Vagina (tissue), 2 donors: ENCODE measurements around the gene TMEM121B.

Experiments
- POLR2A ChIP-seq, 2 donors: fragments of 450-650 bp; IDR thresholded peaks; one replicate each; pipeline ENCODE4 v1.6.1; 2017; ENCODE audit warnings: antibody characterized with exemption in 2 of 2, mild to moderate bottlenecking in 2 of 2, moderate library complexity in 2 of 2
- TF ChIP-seq, protein P1 (sequence below), 3 experiments: fragments of 450-650 bp in 2 of 3; fragments of 200-600 bp in 1 of 3; sonication (generic) in 1 of 3; IDR thresholded peaks; one replicate each; pipeline ENCODE4 v1.5.1; 2017 to 2019; ENCODE audit warnings: antibody characterized with exemption in 3 of 3, mild to moderate bottlenecking in 2 of 3, moderate library complexity in 2 of 3

- TF ChIP-seq, protein P1, sequence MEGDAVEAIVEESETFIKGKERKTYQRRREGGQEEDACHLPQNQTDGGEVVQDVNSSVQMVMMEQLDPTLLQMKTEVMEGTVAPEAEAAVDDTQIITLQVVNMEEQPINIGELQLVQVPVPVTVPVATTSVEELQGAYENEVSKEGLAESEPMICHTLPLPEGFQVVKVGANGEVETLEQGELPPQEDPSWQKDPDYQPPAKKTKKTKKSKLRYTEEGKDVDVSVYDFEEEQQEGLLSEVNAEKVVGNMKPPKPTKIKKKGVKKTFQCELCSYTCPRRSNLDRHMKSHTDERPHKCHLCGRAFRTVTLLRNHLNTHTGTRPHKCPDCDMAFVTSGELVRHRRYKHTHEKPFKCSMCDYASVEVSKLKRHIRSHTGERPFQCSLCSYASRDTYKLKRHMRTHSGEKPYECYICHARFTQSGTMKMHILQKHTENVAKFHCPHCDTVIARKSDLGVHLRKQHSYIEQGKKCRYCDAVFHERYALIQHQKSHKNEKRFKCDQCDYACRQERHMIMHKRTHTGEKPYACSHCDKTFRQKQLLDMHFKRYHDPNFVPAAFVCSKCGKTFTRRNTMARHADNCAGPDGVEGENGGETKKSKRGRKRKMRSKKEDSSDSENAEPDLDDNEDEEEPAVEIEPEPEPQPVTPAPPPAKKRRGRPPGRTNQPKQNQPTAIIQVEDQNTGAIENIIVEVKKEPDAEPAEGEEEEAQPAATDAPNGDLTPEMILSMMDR (IDR thresholded peaks at IDR 0.05) = no peak
- TF ChIP-seq POLR2A (IDR thresholded peaks at IDR 0.05) = no peak
These were observed 21.9 kb upstream of the TMEM121B start for GRCh38 chr22:17143101-17143500.
